Transverse colon (tissue), 4 donors: Measurements from ENCODE around the gene KLHL18. TPM values are rescaled to one million over a fixed set of nuclear protein-coding genes. Genes with fewer than 3 reads are reported as not detected.

Experiments used
- DNase-seq: peaks from one replicate; pipeline ENCODE4 v3.0.0-alpha.2; 2019
- H3K27ac ChIP-seq, 4 donors: fragments of 200-600 bp; sonication (generic); 2 replicates each; pipeline ENCODE4 v1.5.1; 2016 to 2018; ENCODE audit warnings: inconsistent platforms in 4 of 4
- H3K27me3 ChIP-seq: fragments of 200-600 bp; sonication (generic); 2 replicates; pipeline ENCODE4 v1.5.1; 2017; ENCODE audit warnings: inconsistent platforms
- H3K36me3 ChIP-seq, 4 donors: fragments of 200-600 bp; sonication (generic); 2 replicates each; pipeline ENCODE4 v1.5.1; 2017 to 2019; ENCODE audit warnings: inconsistent platforms in 4 of 4
- H3K4me1 ChIP-seq, 4 donors: fragments of 200-600 bp; sonication (generic); 2 replicates each; pipeline ENCODE4 v1.5.1; 2017 to 2020; ENCODE audit warnings: inconsistent platforms in 4 of 4
- H3K4me3 ChIP-seq, 4 donors: fragments of 200-600 bp; sonication (generic); 1 replicate in 1 of 4; 2 replicates in 3 of 4; pipeline versions ENCODE4 v1.5.1 to v1.6.1; 2017 to 2019; ENCODE audit warnings: inconsistent platforms in 4 of 4
- H3K9me3 ChIP-seq, 2 donors: fragments of 200-600 bp; sonication (generic); 2 replicates each; pipeline ENCODE4 v1.5.1; 2017 to 2019; ENCODE audit warnings: inconsistent platforms in 2 of 2
- EP300 ChIP-seq: sonication (generic); formaldehyde crosslinking; IDR thresholded peaks from one replicate; pipeline ENCODE4 v1.6.1; 2017; ENCODE audit warnings: antibody characterized with exemption, low read depth
- POLR2A ChIP-seq: fragments of 450-650 bp; IDR thresholded peaks from one replicate; pipeline ENCODE4 v1.6.1; 2016; ENCODE audit warnings: antibody characterized with exemption, mild to moderate bottlenecking, moderate library complexity
- POLR2AphosphoS5 ChIP-seq, 3 donors: sonication (generic); formaldehyde crosslinking; IDR thresholded peaks; one replicate each; pipeline ENCODE4 v1.6.1; 2016; ENCODE audit warnings: antibody characterized with exemption in 3 of 3
- WGBS, 2 donors: methylation state at CpG; one replicate each; pipeline ENCODE4 v1.1.5; 2018; ENCODE audit warnings: low coverage in 1 of 2; 5-methylcytosine and 5-hydroxymethylcytosine counted together
- in situ Hi-C, 4 donors: fragments of 200-750 bp; cut with MboI; loops; one replicate each; pipeline versions ENCODE4 v1.15.0 to v1.15.1; 2017; ENCODE audit warnings: low sequenced_read_pairs in 3 of 4, low pct_ligation_motif_present in 1 of 4, low pct_unique_long_range_greater_than_20kb in 1 of 4
- intact Hi-C: fragments of 100-400 bp; cut with DNase I; formaldehyde crosslinking; loops from one replicate; pipeline ENCODE4 v1.15.1; 2023; ENCODE audit warnings: low total_unique reads
- total RNA-seq, 4 donors: library from RNA; depleted of rRNA; stranded (reverse); fragments of >200 nt; gene quantifications; one replicate each; pipeline ENCODE4 v1.1.0, GENCODE V29; 2016
- TF ChIP-seq, protein P1 (sequence below), 5 experiments: fragments of 200-600 bp in 3 of 5; fragments of 450-650 bp in 2 of 5; sonication (generic) in 3 of 5; IDR thresholded peaks; 1 replicate in 2 of 5; 2 replicates in 3 of 5; pipeline ENCODE4 v1.5.1; 2016 to 2017; ENCODE audit warnings: antibody characterized with exemption in 5 of 5, inconsistent platforms in 3 of 5, mild to moderate bottlenecking in 2 of 5, moderate library complexity in 1 of 5

The KLHL18 gene
- total RNA-seq, 4 donors from 2014 or later = 12.2 to 48.6 (median 14.5) TPM

DNA sequence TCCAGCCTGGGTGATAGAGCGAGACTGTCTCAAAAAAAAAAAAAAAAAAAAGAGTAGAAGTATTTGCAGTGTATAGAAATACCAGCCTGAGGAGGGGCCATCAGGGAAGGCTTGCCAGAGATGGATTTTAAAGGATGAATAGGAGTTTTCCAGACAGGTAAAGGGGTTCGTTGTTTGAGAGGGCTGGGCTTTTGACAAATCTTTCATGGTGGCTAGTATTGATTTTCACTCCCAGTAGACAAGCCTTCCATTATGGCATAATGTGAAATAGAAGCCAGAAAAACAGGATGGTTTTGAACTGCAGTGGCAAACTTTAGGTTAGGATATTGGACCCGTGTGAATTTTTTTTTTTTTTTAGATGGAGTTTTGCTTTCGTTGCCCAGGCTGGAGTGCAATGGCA is 101.7 kb downstream of the KLHL18 start:
- H3K4me3 ChIP-seq = no peak overlapping the region
- in situ Hi-C loops (no loop called here), intact Hi-C loops (no loop called here)
- no peaks in the 10 kb centered on the region for H3K27me3 ChIP-seq
- H3K9me3 ChIP-seq = no peaks in the 10 kb centered on the region
- no peak for TF ChIP-seq POLR2AphosphoS5 (IDR thresholded peaks at IDR 0.05)
- TF ChIP-seq, protein P1, sequence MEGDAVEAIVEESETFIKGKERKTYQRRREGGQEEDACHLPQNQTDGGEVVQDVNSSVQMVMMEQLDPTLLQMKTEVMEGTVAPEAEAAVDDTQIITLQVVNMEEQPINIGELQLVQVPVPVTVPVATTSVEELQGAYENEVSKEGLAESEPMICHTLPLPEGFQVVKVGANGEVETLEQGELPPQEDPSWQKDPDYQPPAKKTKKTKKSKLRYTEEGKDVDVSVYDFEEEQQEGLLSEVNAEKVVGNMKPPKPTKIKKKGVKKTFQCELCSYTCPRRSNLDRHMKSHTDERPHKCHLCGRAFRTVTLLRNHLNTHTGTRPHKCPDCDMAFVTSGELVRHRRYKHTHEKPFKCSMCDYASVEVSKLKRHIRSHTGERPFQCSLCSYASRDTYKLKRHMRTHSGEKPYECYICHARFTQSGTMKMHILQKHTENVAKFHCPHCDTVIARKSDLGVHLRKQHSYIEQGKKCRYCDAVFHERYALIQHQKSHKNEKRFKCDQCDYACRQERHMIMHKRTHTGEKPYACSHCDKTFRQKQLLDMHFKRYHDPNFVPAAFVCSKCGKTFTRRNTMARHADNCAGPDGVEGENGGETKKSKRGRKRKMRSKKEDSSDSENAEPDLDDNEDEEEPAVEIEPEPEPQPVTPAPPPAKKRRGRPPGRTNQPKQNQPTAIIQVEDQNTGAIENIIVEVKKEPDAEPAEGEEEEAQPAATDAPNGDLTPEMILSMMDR (IDR thresholded peaks at IDR 0.05) = no peak
- no peak for TF ChIP-seq POLR2A
- WGBS, 2 donors = 89 to 90% methylated on average over 3 to 4 of the region's 4 CpGs
- H3K36me3 ChIP-seq = peaks cover 0 to 3% (median 0%) of the 10 kb centered on the region in 4 donors
- H3K27ac ChIP-seq = no peak overlapping the region
- H3K4me1 ChIP-seq = peaks cover 1 to 30% (median 20%) of the 10 kb centered on the region in 4 donors
- DNase-seq = no peak

DNA sequence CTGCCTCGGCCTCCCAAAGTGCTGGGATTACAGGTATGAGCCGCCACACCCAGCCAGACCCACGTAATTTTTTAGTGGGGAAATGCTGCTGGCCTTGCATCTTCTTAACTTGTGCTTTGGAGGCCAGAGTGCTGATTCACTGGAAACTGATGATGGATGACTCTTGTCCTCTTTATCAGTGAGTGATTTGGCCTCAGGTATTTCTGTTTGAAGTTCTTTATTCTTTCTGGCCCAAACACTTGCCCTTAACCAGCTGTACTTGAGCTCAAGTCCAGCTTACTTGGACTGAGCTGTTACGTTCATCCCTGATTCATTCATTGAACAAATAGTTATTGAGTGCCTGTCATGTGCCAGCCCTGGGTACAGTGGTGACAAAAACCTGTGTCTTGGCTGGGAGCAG is 102.3 kb downstream of the KLHL18 start:
- Histone ChIP-seq H3K27me3 (no peaks in the 10 kb centered on the region), H3K36me3 (peaks cover 0 to 3% (median 0%) of the 10 kb centered on the region in 4 donors), H3K27ac (no peak overlapping the region), H3K9me3 (no peaks in the 10 kb centered on the region), H3K4me1 (peaks cover 0 to 24% (median 14%) of the 10 kb centered on the region in 4 donors), H3K4me3 (no peak overlapping the region)
- DNase-seq = no peak
- in situ Hi-C loops = no loop called here
- no peak for TF ChIP-seq POLR2AphosphoS5 (IDR thresholded peaks at IDR 0.05)
- TF ChIP-seq, protein P1 (IDR thresholded peaks at IDR 0.05) = no peak
- no peak for TF ChIP-seq POLR2A
- no peak for TF ChIP-seq EP300
- 67 to 90% methylated on average over 1 to 4 of the region's 4 CpGs for WGBS, 2 donors
- intact Hi-C loops = no loop called here

DNA sequence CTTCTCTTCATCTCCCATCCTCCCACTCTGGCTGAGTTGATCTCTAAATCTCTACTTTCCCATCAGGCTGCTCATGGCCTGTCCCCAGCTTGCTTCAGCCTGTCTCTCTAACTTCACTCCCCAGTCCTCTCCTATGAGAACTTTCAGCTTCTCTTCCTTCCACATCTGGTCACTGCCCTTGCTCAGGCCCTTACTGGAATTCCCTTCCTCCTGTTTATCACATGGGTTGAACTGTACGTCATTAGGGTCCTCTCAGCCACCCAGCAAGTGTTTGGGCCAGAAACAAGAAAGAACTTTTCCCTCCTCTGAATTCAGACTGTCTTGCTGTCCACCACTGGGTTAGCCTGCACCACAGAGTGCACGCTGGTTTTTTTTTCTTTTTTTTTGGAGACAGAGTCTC is 103.1 kb downstream of the KLHL18 start:
- in situ Hi-C loops (no loop called here), intact Hi-C loops (no loop called here)
- WGBS, 2 donors = 84% methylated on average over 2 of the region's 2 CpGs; no CpG with 5 or more reads in 1 of the 2 donors
- H3K4me3 ChIP-seq = no peak overlapping the region
- no peaks in the 10 kb centered on the region for H3K9me3 ChIP-seq
- peaks cover 0 to 3% (median 0%) of the 10 kb centered on the region in 4 donors for H3K36me3 ChIP-seq
- TF ChIP-seq, protein P1 (IDR thresholded peaks at IDR 0.05) = no peak
- TF ChIP-seq POLR2AphosphoS5 (IDR thresholded peaks at IDR 0.05) (no peak), EP300 (no peak), POLR2A (no peak)
- no peaks in the 10 kb centered on the region for H3K27me3 ChIP-seq
- DNase-seq = no peak
- peaks cover 0 to 22% (median 13%) of the 10 kb centered on the region in 4 donors for H3K4me1 ChIP-seq
- no peak overlapping the region for H3K27ac ChIP-seq

DNA sequence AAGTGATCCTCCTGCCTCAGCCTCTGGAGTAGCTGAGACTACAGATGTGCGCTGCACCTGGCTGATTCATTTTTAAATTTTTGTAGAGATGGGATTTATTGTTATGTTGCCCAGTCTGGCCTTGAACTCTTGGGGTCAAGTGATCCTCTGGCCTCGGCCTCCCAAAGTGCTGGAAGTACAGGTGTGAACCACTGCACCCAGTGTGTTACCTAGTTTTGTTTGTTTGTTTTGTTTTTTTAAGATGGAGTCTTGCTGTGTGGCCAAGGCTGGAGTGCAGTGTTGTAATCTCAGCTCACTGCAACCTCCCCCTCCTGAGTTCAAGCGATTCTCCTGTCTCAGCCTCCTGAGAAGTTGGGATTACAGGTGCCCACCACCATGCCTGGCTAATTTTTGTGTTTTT is 110.2 kb downstream of the KLHL18 start:
- in situ Hi-C loops = no loop called here
- TF ChIP-seq POLR2AphosphoS5 (IDR thresholded peaks at IDR 0.05) = no peak
- TF ChIP-seq, protein P1 (IDR thresholded peaks at IDR 0.05) = no peak
- no peak for TF ChIP-seq POLR2A
- no peak for TF ChIP-seq EP300

More for the DNA sequence above, 110.2 kb downstream of the KLHL18 start:
- H3K36me3 ChIP-seq = peaks cover 0 to 5% (median 1%) of the 10 kb centered on the region in 4 donors
- H3K4me3 ChIP-seq = no peak overlapping the region
- H3K27me3 ChIP-seq = no peaks in the 10 kb centered on the region
- 100% methylated on average over 2 to 3 of the region's 3 CpGs for WGBS, 2 donors
- no peaks in the 10 kb centered on the region for H3K9me3 ChIP-seq
- H3K4me1 ChIP-seq = peaks cover 0 to 21% (median 13%) of the 10 kb centered on the region in 4 donors
- no peak overlapping the region for H3K27ac ChIP-seq
- intact Hi-C loops = no loop called here
- no peak for DNase-seq
